Gastrocnemius medialis (tissue), 4 donors: ENCODE measurements around the gene ATF6.

Experiments
- CTCF ChIP-seq, 5 experiments: fragments of 450-650 bp in 3 of 5; fragments of 200-600 bp in 2 of 5; sonication (generic) in 2 of 5; IDR thresholded peaks in 4 of 5; conservative IDR thresholded peaks in 1 of 5; 1 replicate in 4 of 5; 2 replicates in 1 of 5; pipeline ENCODE4 v1.5.1; 2016 to 2019; ENCODE audit warnings: antibody characterized with exemption in 5 of 5, mild to moderate bottlenecking in 3 of 5, moderate library complexity in 3 of 5
- POLR2A ChIP-seq, 2 donors: fragments of 450-650 bp; IDR thresholded peaks; one replicate each; pipeline ENCODE4 v1.6.1; 2017; ENCODE audit warnings: antibody characterized with exemption in 2 of 2, mild to moderate bottlenecking in 2 of 2, moderate library complexity in 2 of 2

GRCh38 chr1:161869291-161869690 lies 103.2 kb downstream of the ATF6 start:
- TF ChIP-seq CTCF (IDR thresholded peaks at IDR 0.05 in 4 of 5, conservative IDR thresholded peaks at IDR 0.05 in 1 of 5) = no peak
- no peak for TF ChIP-seq POLR2A (IDR thresholded peaks at IDR 0.05)
